AG04450 (cell line): ENCODE measurements around the gene UXS1. TPM values are rescaled to one million over a fixed set of nuclear protein-coding genes. Genes with fewer than 3 reads are reported as not detected.

Experiments used
- CTCF ChIA-PET: fragments of 300-600, 350-600 bp; formaldehyde crosslinking; extraction: SDS; loops from one replicate; lab custom pipeline; 2022; ENCODE audit warnings: antibody characterized with exemption, inconsistent platforms; lab: Charles Lee
- POLR2A ChIA-PET: fragments of 350-600 bp; formaldehyde crosslinking; extraction: SDS; loops from one replicate; lab custom pipeline; 2021; ENCODE audit warnings: antibody characterized with exemption, inconsistent platforms; lab: Yijun Ruan, JAX
- DNase-seq: peaks from one replicate; pipeline ENCODE4 v3.0.0-alpha.2; 2011; ENCODE audit warnings: low read depth, low spot score
- H3K27ac ChIP-seq: one replicate; pipeline ENCODE4 v1.5.1; 2012; ENCODE audit warnings: low read depth, low read length, control low read depth
- H3K27me3 ChIP-seq: one replicate; pipeline ENCODE4 v1.6.0; 2012; ENCODE audit warnings: low read length; ENCODE audit not compliant: control insufficient read depth, insufficient read depth
- H3K4me3 ChIP-seq: 2 replicates; pipeline ENCODE4 v1.5.1; 2011; ENCODE audit warnings: mild to moderate bottlenecking, low read depth, low read length, control low read depth
- H3K9me3 ChIP-seq: 2 replicates; pipeline ENCODE4 v1.5.1; 2012; ENCODE audit warnings: low read length; ENCODE audit not compliant: control insufficient read depth, insufficient read depth
- polyA plus RNA-seq: library from polyadenylated mRNA; depleted of rRNA; stranded (reverse); fragments of >200 nt; gene quantifications from 2 replicates; pipeline ENCODE4 v1.2.3, GENCODE V29; 2011
- TF ChIP-seq, protein P1 (sequence below): IDR thresholded peaks from 2 replicates; pipeline ENCODE4 v1.5.1; 2011; ENCODE audit warnings: low read depth, low read length, control low read depth, inconsistent platforms

UXS1 gene
- polyA plus RNA-seq, 1 experiment, result 53.2 TPM

DNA sequence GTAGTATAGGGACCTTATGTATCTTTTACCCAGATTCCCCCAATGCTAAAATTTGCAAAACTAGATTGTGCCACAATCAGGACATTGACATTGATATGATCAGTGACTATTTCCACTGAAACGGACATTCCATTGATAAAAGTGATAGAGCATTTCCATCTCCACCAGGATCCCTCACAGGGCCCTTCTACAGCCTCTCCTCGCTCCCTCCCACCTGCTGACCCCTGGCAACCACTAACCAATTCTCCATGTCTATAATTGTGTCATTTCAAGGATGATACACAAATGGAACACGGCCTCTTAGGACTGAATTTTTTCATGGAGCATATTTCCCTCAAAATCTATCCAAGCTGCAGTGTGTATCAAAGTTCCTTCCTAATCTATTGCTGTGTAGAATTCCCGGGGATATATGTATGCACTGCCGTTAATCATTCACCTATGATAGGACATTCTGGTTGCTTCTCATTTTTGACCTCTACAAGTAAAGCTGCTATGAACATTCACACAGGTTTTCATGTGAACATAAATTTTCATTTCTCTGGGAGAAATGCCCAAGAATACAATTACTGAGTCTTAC is 67.3 kb downstream of the UXS1 start:
- H3K4me3 ChIP-seq, result no peak overlapping the region
- POLR2A ChIA-PET, result no interaction called here
- no peak for DNase-seq
- H3K27me3 ChIP-seq, result no peaks in the 10 kb centered on the region
- H3K27ac ChIP-seq, result no peak overlapping the region
- H3K9me3 ChIP-seq, result no peaks in the 10 kb centered on the region
- TF ChIP-seq, protein P1, sequence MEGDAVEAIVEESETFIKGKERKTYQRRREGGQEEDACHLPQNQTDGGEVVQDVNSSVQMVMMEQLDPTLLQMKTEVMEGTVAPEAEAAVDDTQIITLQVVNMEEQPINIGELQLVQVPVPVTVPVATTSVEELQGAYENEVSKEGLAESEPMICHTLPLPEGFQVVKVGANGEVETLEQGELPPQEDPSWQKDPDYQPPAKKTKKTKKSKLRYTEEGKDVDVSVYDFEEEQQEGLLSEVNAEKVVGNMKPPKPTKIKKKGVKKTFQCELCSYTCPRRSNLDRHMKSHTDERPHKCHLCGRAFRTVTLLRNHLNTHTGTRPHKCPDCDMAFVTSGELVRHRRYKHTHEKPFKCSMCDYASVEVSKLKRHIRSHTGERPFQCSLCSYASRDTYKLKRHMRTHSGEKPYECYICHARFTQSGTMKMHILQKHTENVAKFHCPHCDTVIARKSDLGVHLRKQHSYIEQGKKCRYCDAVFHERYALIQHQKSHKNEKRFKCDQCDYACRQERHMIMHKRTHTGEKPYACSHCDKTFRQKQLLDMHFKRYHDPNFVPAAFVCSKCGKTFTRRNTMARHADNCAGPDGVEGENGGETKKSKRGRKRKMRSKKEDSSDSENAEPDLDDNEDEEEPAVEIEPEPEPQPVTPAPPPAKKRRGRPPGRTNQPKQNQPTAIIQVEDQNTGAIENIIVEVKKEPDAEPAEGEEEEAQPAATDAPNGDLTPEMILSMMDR, result no peak
- CTCF ChIA-PET, result interaction anchor here (0.6 kb wide), 1 partner anchor 316 kb away, joined by 3 read pairs; no protein-coding TSS in a partner anchor

DNA sequence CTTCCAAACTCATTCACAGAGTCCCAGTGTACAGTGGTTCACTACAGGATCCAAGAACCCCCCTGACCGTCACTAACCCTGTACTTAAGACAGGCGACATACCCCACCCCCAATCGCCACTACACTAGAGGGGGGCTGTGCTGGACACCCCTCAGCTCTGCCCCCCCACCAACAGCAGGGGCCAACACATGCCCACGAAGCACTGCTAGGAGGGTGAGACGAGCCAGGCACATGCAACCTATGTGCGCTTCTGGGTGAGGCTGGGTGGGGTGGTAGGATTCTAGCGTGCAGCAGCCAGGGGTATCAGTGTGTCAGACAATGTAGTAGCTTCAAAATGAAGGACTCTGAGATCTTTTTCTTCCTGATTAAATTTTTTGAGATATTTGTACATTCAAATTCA is 67.8 kb downstream of the UXS1 start:
- Histone ChIP-seq H3K4me3 (no peak overlapping the region), H3K9me3 (no peaks in the 10 kb centered on the region), H3K27ac (no peak overlapping the region), H3K27me3 (no peaks in the 10 kb centered on the region)
- DNase-seq, result no peak
- CTCF ChIA-PET, result interaction anchor here (0.6 kb wide), 1 partner anchor 316 kb away, joined by 3 read pairs; no protein-coding TSS in a partner anchor
- POLR2A ChIA-PET, result no interaction called here
- TF ChIP-seq, protein P1, result no peak

DNA sequence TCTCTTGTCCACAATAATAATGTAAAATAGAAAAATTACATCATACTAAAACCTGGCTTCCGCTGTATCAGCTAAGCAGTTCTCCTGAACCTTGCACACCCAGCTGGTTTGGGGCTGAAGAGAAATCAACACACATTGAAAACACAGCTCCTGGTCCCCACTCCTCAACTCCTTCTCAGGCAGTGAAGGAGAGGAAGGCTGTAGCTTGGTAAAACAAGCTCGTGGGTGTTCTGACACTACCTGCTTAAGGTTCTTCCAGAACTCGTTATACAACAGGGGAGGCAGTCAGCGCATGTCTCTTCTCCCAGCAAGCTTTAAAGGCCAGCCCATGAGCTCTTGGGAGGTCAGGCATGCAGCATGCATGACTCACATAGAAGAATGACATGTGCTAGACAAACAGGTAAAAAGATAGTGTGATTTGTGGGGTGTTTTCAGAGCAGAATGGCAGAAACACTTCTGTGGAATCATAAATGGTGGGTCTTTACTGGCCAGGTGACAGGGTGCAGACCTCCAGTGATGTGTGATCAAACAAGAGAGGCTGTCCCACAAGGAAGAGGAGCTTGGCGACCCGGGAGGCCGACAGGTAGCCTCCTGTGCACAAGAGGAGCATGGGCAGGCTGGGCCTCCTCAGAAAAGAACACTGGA is 69.1 kb downstream of the UXS1 start:
- Histone ChIP-seq H3K27me3 (no peaks in the 10 kb centered on the region), H3K9me3 (no peaks in the 10 kb centered on the region), H3K4me3 (no peak overlapping the region), H3K27ac (no peak overlapping the region)
- TF ChIP-seq, protein P1, result no peak
- no peak for DNase-seq
- ChIA-PET CTCF (no interaction called here), POLR2A (interaction anchor here (0.6 kb wide), 1 partner anchor 125 kb away, joined by 3 read pairs; no protein-coding TSS in a partner anchor)

DNA sequence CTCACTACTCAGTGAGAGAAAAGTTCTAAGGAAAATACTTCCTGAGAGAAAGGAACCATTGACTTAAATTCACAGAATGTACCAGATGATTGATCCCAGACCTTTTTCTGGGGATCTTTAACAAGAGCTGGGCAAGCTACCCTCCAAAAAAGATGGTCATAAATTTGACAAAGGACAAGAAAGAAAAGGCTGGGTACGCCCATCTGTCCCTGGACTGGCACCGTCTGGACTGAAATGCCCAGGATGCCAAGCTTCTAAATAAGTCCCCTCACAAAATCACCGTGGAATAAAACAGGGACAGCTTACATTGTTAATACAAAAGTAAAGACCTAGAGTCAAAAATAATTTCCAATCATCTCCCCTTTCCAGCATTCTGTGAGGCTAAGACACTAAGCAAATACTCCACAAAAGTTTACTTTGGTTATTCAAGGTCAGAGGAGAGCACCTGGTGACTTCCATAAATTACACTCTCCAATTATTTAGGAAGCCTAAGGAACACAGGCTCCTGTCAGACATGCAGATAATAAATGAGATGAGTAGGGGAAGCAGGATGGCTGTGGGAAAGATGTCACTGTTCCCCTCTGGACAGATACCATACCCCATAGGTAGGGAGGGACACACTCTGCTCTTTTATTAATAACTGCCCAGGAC is 69.9 kb downstream of the UXS1 start:
- TF ChIP-seq, protein P1, result no peak
- ChIA-PET POLR2A (interaction anchor here (0.6 kb wide), 1 partner anchor 126 kb away, joined by 3 read pairs; no protein-coding TSS in a partner anchor), CTCF (no interaction called here)
- Histone ChIP-seq H3K4me3 (no peak overlapping the region), H3K9me3 (no peaks in the 10 kb centered on the region), H3K27me3 (no peaks in the 10 kb centered on the region), H3K27ac (no peak overlapping the region)
- DNase-seq, result no peak

DNA sequence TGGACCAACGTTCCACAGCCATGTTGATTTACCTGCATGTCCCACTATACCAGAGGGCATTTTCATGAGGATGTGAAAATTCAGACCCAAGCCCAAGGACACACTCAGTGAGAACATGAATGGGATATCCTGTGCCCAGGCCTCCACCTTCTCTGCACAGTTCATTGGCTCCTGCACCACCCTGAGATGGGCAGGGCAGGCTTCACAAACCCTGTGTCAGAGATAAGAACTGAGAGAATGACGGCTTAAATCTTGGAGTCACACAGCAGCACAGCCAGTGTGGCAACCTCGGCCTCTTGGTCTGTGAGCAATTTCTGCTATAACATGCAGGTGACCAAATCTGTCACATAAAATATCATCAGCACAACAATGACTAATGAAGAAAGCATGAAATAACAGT is 71.9 kb downstream of the UXS1 start:
- Histone ChIP-seq H3K27me3 (no peaks in the 10 kb centered on the region), H3K4me3 (no peak overlapping the region), H3K9me3 (no peaks in the 10 kb centered on the region), H3K27ac (no peak overlapping the region)
- no peak for DNase-seq
- ChIA-PET CTCF (no interaction called here), POLR2A (no interaction called here)
- TF ChIP-seq, protein P1, result no peak
